Measurements from ENCODE around the gene JPT1.

DNA sequence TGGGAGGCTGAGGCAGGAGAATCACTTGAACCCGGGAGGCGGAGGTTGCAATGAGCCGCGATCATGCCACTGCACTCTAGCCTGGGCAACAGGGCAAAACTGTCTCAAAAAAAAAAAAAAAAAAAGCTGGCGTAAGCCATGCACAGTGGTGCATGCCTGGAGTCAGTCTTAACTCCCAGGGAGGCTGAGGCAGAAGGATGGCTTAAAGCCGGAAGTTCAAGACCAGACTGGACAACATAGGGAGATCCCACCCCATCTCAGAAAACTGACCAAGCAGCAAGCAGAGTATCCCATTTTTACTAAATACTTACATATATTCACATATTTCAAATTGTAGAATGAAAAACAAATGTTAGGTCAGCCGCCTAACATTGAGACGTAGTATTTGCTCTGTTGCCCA lies 27.4 kb downstream of the JPT1 start:
- TF ChIP-seq, protein P1, sequence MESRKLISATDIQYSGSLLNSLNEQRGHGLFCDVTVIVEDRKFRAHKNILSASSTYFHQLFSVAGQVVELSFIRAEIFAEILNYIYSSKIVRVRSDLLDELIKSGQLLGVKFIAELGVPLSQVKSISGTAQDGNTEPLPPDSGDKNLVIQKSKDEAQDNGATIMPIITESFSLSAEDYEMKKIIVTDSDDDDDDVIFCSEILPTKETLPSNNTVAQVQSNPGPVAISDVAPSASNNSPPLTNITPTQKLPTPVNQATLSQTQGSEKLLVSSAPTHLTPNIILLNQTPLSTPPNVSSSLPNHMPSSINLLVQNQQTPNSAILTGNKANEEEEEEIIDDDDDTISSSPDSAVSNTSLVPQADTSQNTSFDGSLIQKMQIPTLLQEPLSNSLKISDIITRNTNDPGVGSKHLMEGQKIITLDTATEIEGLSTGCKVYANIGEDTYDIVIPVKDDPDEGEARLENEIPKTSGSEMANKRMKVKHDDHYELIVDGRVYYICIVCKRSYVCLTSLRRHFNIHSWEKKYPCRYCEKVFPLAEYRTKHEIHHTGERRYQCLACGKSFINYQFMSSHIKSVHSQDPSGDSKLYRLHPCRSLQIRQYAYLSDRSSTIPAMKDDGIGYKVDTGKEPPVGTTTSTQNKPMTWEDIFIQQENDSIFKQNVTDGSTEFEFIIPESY (IDR thresholded peaks at IDR 0.05; ENCODE audit: borderline replicate concordance, low read depth) = no peak
- TF ChIP-seq MXI1 (IDR thresholded peaks at IDR 0.05; ENCODE audit: low read depth, low read length) = no peak
- TF ChIP-seq, protein P2, sequence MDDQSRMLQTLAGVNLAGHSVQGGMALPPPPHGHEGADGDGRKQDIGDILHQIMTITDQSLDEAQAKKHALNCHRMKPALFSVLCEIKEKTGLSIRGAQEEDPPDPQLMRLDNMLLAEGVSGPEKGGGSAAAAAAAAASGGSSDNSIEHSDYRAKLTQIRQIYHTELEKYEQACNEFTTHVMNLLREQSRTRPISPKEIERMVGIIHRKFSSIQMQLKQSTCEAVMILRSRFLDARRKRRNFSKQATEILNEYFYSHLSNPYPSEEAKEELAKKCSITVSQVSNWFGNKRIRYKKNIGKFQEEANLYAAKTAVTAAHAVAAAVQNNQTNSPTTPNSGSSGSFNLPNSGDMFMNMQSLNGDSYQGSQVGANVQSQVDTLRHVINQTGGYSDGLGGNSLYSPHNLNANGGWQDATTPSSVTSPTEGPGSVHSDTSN (IDR thresholded peaks at IDR 0.05) = no peak
- TF ChIP-seq NFIC (IDR thresholded peaks at IDR 0.05; ENCODE audit: borderline replicate concordance) = no peak
- TF ChIP-seq, protein P3, sequence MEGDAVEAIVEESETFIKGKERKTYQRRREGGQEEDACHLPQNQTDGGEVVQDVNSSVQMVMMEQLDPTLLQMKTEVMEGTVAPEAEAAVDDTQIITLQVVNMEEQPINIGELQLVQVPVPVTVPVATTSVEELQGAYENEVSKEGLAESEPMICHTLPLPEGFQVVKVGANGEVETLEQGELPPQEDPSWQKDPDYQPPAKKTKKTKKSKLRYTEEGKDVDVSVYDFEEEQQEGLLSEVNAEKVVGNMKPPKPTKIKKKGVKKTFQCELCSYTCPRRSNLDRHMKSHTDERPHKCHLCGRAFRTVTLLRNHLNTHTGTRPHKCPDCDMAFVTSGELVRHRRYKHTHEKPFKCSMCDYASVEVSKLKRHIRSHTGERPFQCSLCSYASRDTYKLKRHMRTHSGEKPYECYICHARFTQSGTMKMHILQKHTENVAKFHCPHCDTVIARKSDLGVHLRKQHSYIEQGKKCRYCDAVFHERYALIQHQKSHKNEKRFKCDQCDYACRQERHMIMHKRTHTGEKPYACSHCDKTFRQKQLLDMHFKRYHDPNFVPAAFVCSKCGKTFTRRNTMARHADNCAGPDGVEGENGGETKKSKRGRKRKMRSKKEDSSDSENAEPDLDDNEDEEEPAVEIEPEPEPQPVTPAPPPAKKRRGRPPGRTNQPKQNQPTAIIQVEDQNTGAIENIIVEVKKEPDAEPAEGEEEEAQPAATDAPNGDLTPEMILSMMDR (IDR thresholded peaks at IDR 0.05) = no peak
- TF ChIP-seq, protein P4, sequence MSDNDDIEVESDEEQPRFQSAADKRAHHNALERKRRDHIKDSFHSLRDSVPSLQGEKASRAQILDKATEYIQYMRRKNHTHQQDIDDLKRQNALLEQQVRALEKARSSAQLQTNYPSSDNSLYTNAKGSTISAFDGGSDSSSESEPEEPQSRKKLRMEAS (IDR thresholded peaks at IDR 0.05; ENCODE audit: low read depth) = no peak
- TF ChIP-seq, protein P5, sequence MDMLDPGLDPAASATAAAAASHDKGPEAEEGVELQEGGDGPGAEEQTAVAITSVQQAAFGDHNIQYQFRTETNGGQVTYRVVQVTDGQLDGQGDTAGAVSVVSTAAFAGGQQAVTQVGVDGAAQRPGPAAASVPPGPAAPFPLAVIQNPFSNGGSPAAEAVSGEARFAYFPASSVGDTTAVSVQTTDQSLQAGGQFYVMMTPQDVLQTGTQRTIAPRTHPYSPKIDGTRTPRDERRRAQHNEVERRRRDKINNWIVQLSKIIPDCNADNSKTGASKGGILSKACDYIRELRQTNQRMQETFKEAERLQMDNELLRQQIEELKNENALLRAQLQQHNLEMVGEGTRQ (IDR thresholded peaks at IDR 0.05; ENCODE audit: borderline replicate concordance, low read depth, low read length) = no peak
- no peak for TF ChIP-seq SIN3A (IDR thresholded peaks at IDR 0.05; ENCODE audit: borderline replicate concordance, low read depth, low read length)
- TF ChIP-seq, protein P6, sequence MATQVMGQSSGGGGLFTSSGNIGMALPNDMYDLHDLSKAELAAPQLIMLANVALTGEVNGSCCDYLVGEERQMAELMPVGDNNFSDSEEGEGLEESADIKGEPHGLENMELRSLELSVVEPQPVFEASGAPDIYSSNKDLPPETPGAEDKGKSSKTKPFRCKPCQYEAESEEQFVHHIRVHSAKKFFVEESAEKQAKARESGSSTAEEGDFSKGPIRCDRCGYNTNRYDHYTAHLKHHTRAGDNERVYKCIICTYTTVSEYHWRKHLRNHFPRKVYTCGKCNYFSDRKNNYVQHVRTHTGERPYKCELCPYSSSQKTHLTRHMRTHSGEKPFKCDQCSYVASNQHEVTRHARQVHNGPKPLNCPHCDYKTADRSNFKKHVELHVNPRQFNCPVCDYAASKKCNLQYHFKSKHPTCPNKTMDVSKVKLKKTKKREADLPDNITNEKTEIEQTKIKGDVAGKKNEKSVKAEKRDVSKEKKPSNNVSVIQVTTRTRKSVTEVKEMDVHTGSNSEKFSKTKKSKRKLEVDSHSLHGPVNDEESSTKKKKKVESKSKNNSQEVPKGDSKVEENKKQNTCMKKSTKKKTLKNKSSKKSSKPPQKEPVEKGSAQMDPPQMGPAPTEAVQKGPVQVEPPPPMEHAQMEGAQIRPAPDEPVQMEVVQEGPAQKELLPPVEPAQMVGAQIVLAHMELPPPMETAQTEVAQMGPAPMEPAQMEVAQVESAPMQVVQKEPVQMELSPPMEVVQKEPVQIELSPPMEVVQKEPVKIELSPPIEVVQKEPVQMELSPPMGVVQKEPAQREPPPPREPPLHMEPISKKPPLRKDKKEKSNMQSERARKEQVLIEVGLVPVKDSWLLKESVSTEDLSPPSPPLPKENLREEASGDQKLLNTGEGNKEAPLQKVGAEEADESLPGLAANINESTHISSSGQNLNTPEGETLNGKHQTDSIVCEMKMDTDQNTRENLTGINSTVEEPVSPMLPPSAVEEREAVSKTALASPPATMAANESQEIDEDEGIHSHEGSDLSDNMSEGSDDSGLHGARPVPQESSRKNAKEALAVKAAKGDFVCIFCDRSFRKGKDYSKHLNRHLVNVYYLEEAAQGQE (IDR thresholded peaks at IDR 0.05; ENCODE audit: low read depth, low read length) = no peak
- no peak for TF ChIP-seq RAD21 (IDR thresholded peaks at IDR 0.05; ENCODE audit: low read length)
- TF ChIP-seq POLR2AphosphoS5 (IDR thresholded peaks at IDR 0.05; ENCODE audit: low read depth, low read length) = no peak
- no peak for TF ChIP-seq EP300 (IDR thresholded peaks at IDR 0.05; ENCODE audit: borderline replicate concordance in 1 of 2, low read depth in 1 of 2, low read length in 1 of 2)
